GM12878 (cell line): ENCODE results near the gene BARHL1.

Experiments
- BHLHE40 ChIP-seq, 2 experiments: fragments of 450-650 bp in 1 of 2; IDR thresholded peaks; 2 replicates each; pipeline ENCODE4 v1.6.1; 2011 to 2017; ENCODE audit warnings: low read depth in 2 of 2, borderline replicate concordance in 1 of 2, improper control_type of control experiment in 1 of 2, low read length in 1 of 2, mild to moderate bottlenecking in 1 of 2
- CHD2 ChIP-seq: IDR thresholded peaks from 2 replicates; pipeline ENCODE4 v1.6.1; 2011; ENCODE audit warnings: low read depth, low read length, improper control_type of control experiment, borderline replicate concordance
- GABPA ChIP-seq: IDR thresholded peaks from 2 replicates; pipeline ENCODE4 v1.6.1; 2014; ENCODE audit warnings: antibody characterized with exemption, low read depth, mild to moderate bottlenecking, inconsistent platforms
- MEF2A ChIP-seq: IDR thresholded peaks from 2 replicates; pipeline ENCODE4 v1.6.1; 2011; ENCODE audit warnings: low read depth, mild to moderate bottlenecking, low read length, moderate library complexity; ENCODE audit not compliant: insufficient read depth
- MTA2 ChIP-seq: fragments of 450-650 bp; IDR thresholded peaks from 2 replicates; pipeline ENCODE4 v1.6.1; 2016; ENCODE audit warnings: low read depth, mild to moderate bottlenecking, moderate library complexity
- POLR2AphosphoS5 ChIP-seq: IDR thresholded peaks from 2 replicates; pipeline ENCODE4 v1.6.1; 2011; ENCODE audit warnings: mild to moderate bottlenecking, low read length, inconsistent platforms
- STAT3 ChIP-seq: IDR thresholded peaks from 2 replicates; pipeline ENCODE4 v1.6.1; 2011; ENCODE audit warnings: low read depth, low read length, improper control_type of control experiment
- TF ChIP-seq, protein P1 (sequence below), 3 experiments: IDR thresholded peaks in 2 of 3; conservative IDR thresholded peaks in 1 of 3; 2 replicates each; pipeline ENCODE4 v1.5.1; 2011; ENCODE audit warnings: low read depth in 3 of 3, low read length in 3 of 3, mild to moderate bottlenecking in 3 of 3, control low read depth in 2 of 3, moderate library complexity in 2 of 3, inconsistent platforms in 1 of 3, mixed read lengths in 1 of 3; ENCODE audit not compliant: control insufficient read depth in 2 of 3, insufficient read depth in 1 of 3; ENCODE audit errors: extremely low read depth in 1 of 3
- TF ChIP-seq, protein P2 (sequence below): IDR thresholded peaks from 2 replicates; pipeline ENCODE4 v1.6.1; 2012; ENCODE audit warnings: low read depth, low read length, improper control_type of control experiment

DNA sequence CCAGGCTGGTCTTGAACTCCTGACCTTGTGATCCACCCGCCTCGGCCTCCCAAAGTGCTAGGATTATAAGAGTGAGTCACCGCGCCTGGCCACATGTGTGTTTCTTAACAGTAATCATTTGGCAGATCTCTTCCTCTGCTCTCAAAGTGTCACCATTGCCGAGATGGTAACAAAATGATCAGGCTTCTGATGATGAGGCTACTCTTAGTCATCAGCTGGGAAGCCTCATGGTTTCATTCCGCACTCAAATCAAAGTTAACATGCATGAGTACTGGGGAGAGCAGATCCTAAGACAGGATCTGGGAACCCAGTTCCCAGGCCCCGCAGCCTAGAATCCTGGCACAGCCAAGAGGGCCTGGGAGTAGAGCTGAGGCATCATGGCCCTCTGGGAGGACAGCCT is 27.4 kb downstream of the BARHL1 start:
- TF ChIP-seq, protein P1, sequence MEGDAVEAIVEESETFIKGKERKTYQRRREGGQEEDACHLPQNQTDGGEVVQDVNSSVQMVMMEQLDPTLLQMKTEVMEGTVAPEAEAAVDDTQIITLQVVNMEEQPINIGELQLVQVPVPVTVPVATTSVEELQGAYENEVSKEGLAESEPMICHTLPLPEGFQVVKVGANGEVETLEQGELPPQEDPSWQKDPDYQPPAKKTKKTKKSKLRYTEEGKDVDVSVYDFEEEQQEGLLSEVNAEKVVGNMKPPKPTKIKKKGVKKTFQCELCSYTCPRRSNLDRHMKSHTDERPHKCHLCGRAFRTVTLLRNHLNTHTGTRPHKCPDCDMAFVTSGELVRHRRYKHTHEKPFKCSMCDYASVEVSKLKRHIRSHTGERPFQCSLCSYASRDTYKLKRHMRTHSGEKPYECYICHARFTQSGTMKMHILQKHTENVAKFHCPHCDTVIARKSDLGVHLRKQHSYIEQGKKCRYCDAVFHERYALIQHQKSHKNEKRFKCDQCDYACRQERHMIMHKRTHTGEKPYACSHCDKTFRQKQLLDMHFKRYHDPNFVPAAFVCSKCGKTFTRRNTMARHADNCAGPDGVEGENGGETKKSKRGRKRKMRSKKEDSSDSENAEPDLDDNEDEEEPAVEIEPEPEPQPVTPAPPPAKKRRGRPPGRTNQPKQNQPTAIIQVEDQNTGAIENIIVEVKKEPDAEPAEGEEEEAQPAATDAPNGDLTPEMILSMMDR (IDR thresholded peaks at IDR 0.05 in 2 of 3, conservative IDR thresholded peaks at IDR 0.05 in 1 of 3; ENCODE audit: control insufficient read depth in 2 of 3, extremely low read depth in 1 of 3, insufficient read depth in 1 of 3, low read depth in 3 of 3, low read length in 3 of 3) = no peak
- TF ChIP-seq STAT3 (no peak), BHLHE40 (IDR thresholded peaks at IDR 0.05; ENCODE audit: borderline replicate concordance in 1 of 2, low read depth in 2 of 2, low read length in 1 of 2) (no peak), MEF2A (no peak), CHD2 (no peak), POLR2AphosphoS5 (no peak), GABPA (no peak), MTA2 (no peak)
- TF ChIP-seq, protein P2, sequence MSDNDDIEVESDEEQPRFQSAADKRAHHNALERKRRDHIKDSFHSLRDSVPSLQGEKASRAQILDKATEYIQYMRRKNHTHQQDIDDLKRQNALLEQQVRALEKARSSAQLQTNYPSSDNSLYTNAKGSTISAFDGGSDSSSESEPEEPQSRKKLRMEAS = no peak
